Stimulated activated CD4-positive, alpha-beta T cell treated with anti-CD3 and anti-CD28 coated beads, Interleukin-4, amount 100 ng/mL, for 4 hours (primary cell): Measurements from ENCODE around the gene IGFBP6.

Experiments
- DNase-seq, 2 experiments: peaks; one replicate each; pipeline ENCODE4 v3.0.0-alpha.2; 2020

The IGFBP6 gene

DNA sequence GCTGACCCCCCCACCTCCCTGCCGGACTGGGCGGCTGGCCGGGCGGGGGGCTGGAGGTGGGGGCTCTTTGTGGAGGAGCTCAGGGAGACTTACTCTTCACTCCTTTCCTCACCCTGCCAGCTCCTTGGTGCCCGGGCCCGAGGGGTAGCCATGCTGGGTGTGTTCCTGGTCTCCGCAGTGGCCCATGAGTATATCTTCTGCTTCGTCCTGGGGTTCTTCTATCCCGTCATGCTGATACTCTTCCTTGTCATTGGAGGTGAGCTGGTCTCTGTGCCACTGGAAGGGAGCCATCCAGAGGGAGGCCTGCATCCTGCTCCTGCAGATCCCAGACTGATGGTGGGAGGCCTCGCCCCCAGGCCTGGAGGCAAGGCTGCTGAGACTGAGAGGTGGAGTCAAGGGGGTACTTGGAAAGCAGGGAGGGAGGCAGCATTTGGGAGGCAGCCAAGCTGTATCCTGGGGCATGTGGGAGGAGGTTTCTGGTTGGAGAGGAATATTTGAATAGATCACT lies 25.5 kb downstream of the IGFBP6 start:
- no peak for DNase-seq

DNA sequence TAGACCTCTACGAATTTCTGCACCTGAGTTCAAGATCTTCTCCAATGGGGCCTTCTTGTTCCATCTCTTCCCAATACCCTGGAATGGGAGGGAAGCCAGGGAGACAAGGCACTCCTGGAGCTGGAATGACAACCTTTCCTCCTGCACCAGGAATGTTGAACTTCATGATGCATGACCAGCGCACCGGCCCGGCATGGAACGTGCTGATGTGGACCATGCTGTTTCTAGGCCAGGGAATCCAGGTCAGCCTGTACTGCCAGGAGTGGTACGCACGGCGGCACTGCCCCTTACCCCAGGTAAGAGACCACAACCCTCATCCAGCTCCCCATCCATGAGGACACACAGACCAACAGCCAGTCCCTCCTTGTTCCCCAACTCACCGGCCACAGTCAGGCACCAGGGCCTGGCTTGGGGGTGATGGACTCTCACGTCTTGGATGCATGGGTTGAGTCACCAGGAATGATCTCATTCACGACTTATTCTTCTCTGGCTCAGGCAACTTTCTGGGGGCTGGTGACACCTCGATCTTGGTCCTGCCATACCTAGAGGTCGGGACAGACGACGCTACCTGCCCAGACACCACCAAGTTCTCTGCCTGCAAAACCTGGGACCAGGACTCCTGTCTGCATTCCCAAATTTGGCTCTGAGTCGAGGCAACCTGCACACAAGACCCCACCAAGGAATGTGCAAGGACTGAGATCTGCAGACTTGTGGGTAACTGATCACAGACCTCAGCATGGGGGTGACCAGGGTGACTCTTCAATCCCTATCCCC lies 26.3 kb downstream of the IGFBP6 start:
- no peak for DNase-seq

DNA sequence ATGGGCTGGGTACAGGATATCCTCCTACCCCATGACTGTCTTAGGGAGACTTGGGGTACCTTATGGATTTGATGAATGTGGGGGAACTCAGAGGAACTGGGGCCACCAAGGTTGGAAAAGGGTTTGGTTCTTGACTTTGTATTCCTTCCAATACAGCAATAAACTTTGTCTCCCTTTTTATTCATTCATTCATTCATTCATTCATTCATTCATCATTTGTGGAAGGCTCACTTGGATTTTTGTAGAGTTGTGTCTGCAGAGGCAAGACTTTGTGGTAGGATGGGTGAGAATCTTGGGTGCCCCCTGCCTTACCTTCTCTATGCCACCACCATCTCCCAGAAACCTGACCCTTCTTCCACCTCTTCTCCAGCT lies 26.9 kb downstream of the IGFBP6 start:
- DNase-seq = no peak

DNA sequence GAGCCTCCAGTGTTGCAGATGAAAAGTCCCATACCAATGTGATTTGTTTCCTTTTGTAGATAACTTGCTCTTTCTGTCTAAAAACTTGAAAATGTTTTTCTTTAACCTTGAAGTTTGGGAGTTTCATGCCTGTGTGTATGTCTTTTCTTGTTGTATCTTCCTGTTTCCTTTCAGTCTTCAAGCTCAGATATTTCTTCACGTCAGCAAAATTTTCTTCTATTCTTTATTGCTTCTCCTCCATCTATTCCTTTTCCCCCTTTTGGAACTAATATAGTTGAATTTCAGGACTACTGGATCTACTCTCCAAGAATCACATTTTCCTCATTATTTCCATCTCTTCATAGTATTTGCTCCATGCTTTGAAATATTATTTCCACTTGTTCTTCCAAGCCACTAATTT lies 29.7 kb downstream of the IGFBP6 start:
- DNase-seq = no peak

DNA sequence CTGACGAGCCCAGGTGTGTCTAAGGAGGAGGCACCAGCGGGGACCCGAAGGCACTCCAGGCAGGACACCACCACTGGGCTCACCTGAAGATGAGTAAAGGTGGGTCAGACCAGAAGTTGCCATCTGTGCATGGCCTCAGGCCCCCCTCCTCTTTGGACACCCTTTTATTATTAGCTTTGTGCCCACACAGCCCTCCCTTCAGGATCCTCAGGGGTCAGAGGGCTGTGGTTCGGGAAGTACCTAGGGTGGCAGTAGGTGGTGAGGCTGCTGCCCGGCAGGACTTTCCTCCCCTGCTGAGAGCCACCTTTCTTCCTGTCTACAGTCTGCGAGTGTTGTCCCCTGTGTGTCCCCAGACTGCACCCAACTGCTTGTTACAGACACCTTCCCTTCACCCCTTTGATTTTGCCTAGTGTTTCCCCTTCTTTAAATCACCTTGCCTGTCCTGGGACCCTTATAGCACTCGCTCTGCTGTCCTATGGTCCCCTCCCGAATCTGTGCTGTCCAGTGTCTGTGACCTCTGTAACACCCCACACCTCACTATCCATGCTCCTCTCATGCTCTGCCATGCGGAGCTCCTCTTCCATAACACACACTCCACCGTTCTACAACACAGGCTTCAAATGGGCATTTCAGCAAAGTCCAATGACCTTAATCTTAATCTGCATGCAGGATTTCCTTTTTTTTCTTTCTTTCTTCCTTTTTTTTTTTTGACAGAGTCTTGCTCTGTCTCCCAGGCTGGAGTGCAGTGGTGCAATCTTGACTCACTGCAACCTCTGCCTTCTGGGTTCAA lies 31.5 kb downstream of the IGFBP6 start:
- DNase-seq = no peak

DNA sequence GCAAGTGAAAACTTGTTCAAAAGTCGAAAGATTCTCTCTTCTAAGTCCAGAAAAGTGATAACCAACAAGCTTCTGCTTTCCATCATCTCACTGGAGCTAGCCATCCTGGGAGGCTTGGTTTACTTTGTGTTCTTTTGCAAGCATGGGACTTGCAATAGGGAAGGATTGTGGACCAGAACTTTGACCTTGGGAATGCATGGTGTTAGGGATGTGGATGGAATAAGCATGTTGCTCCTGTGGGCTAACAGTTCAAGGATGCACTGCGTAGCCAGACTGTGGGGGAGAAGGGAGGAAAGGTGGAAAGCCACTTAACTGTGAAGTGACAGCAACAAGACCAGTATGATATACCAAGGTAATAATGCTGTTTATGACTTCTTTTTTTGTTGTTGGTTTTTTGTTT lies 34.4 kb downstream of the IGFBP6 start:
- DNase-seq = no peak

DNA sequence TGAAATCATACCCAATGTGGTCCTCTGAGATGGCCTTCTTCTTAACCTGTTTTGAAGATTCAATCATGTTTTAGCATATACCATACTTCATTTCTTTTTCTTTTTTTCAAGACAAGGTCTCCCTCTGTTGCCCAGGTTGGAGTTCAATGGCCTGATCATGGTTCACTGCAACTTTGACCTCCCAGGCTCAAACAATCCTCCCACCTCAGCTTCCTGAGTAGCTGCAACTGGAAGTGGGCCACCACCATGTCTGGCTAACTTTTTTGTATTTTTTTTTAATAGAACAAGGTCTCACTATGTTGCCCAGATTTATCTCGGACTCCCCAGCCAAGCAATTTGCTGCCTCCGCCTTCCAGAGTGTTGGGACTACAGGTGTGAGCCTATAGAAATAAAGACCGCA lies 36.3 kb downstream of the IGFBP6 start:
- no peak for DNase-seq

DNA sequence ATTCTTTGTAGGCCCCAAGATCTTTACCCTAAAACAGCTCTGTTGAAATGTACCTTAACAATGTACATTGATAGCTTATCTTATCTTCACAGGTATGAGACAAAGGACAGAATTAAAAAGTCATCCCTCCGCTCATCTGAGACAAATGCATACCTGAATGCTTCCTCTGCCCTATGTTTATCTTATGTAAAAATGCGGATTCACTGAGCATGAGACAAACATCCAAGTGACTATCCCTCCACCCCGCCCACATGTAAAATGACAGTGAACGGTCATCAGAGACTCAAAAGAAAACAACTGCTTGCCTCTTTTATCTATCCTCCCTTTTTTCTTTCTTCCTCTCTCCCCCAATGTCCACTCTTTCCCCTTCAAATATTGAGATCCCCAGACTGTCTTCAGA lies 45.9 kb downstream of the IGFBP6 start:
- no peak for DNase-seq

DNA sequence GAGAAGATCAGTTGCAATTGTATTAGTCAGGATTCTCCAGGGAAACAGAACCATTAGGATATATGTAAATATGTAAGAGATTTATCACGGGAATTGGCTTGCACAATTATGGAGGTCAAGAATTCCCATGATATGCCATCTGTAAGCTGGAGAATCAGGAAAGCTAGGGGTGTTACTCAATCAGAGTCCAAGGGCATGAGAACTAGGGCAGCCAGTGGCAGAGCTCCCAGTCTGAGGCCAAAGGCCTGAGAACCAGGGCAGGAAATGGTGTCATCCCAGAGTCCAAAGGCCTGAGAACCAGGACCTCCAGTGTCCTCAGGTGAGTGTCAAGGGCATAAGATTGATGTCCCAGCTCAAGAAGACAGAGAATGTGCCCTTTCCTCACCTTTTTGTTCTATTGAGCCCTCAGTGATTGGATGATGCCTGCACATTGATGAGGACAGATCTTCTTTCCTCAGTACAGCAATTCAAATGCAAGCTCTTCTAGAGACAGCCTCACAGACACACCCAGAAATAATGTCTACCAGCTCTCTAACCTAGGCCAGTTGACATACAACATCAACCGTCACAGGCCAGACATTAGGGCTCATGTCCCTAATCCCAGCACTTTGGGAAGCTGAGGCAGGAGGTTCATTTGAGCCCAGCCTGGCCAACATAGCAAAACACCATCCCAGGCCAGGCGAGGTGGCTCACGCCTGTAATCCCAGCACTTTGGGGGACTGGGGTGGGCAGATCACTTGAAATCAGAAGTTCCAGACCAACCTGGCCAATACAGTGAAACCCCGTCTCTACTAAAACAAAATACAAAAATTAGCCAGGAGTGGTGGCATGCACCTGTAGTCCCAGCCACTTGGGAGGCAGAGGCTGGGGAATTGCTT lies 48.2 kb downstream of the IGFBP6 start:
- DNase-seq = no peak

DNA sequence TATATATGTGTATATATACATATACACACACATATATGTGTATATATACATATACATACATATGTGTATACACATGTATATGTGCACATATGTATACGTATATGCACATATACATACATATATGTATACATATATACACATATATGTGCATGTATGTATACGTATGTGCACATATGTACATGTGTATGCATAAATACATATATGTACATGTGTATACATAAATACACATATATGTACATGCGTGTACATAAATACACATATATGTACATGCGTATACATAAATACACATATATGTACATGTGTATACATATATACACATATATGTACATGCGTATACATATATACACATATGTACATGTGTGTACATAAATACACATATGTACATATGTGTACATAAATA lies 49.7 kb downstream of the IGFBP6 start:
- DNase-seq = no peak

DNA sequence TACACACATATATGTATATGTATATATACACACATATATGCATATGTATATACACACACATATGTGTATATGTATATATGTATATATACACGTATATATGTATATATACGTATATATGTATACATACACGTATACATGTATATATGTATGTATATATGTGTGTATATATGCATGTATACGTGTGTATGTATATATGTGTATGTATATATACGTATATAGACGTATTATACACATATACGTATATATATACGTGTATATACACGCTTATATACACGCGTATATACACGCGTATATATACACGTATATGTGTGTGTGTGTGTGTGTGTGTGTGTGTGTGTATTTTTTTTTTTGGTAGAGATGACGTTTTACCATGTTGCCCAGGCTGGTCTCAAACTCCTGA lies 50.2 kb downstream of the IGFBP6 start:
- DNase-seq = no peak

DNA sequence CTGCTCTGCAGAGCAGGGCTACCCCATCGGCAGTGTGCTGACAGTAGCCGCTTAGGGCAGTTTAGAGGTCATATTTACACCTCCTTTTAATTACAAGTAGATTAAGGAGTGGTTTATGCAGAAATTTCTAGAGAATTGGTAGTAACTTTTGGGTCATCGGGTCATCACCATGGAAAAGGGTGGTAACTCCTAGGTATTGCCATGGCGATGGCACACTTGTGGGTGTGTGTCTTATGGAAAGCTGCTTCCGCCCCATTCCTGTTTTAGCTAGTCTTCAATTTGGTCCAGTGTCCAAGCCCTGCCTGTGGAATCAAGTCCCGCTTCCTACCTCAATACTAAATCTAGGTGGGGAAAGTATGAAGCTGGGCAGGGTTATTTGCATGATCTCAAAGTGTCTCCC lies 53.6 kb downstream of the IGFBP6 start:
- no peak for DNase-seq
